ENCODE results near the gene AGPAT3.

AGPAT3 gene

DNA sequence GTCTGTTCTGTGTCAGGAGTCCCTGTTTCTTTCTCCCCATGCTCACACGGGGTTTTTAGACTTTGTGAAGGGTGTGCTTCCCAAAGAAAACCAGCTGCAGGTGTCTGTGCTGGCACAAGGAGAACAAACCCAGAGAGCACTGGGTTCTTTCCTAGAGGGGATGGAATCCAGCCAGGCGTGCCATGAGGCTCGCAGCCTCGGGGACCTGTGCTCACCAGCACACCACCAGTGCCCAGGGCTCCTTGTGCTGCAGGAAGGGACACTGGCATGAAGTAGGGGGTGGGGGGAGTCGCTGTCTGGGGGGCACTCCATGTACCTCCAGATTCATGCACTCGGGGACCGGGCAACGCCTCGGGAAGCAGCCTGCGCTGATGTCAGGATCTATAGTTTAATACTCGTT, 57.9 kb downstream of the AGPAT3 start:
- DNase-seq (ENCODE audit: low spot score) = no peak

DNA sequence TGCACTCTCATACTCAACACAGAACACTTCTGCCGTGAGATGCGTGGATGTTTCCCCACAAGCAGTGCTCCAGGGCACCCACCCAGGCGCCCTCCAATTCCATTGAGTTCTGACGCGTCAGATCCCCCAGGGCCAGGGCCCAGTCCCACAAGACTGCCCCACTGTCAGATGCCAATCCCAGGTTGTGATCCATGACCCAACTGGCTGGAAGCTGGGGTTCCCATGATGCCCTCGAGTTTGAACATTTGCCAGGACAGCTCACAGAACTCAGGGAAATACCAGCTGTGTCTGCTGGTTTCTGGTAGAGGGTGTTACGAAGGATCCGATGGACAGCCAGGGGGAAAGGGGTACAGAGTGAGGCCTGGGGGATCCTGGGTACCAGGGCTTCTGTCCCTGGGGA, 58.4 kb downstream of the AGPAT3 start:
- DNase-seq (ENCODE audit: low spot score) = no peak

DNA sequence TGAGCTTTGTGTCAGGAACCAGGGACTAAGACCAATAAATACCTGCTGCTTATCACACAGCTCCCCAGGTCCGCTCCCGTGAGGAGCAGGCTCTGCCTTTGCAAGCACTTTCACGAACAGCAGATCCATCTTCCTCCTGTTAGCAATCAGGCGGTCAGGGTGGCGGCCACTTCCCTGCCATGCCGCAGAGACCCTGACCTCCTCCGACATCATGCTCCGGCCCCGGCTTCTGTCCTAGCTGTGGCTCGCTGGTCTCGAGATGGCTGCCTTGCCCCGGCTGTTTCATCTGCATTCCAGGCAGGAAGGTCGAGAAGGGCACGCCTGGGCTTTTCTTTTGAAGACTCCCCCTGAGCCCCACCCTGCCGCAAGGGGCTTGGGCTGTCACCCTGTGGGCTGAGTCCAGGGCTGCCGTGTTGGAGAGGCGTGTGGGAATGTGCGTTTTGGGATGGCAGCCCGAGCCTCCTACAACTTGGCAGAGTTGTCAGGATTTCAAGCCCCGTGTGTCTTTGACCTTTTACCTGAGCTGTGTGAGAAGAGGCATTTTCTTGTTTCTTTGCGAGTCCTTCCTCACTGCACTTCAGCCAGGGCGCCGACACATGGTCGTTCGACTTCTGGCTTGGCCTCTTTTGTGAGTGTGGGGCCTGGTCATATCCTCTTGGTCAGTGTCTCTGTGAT, 59.5 kb downstream of the AGPAT3 start:
- DNase-seq (ENCODE audit: low spot score) = no peak

DNA sequence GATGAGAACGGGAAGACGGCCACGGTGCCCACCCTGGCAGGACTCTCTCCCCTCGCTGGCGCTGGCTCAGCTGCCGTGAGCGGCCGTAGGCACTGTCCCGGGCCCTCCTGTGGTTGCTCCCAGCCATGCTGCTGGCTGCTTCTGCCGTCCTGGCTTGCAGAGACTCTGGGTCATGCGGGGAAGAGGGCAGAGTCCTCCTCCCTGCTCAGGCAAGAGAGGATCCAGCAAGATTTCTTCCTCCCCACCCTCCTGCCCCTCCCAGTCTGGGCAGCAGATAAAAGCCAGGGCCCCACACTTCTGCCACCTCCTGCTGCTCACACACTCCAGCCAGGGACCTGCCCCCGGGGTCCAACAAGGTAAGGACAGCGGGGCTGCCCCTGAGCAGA, 60.1 kb downstream of the AGPAT3 start:
- no peak for DNase-seq (ENCODE audit: low spot score)

DNA sequence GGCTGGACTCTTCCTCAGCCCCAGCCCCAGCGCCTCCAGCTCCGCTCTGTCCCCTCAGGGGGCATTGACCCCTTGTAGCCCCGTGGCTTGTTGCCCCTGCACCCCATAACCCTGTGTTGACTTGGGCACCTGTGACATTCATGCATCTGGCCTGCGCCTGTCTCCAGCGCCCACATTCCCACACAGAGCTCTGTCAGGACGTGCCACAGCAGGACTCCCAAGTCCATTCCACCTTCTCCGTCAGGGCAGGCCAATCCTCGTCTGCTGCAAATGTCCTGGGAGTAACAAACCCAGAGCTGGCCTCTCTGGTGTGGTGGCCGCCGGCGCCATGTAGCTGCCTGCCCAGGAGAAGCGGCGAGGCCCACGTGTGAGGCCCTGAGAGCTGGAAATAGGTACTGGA, 60.6 kb downstream of the AGPAT3 start:
- no peak for DNase-seq (ENCODE audit: low spot score)

DNA sequence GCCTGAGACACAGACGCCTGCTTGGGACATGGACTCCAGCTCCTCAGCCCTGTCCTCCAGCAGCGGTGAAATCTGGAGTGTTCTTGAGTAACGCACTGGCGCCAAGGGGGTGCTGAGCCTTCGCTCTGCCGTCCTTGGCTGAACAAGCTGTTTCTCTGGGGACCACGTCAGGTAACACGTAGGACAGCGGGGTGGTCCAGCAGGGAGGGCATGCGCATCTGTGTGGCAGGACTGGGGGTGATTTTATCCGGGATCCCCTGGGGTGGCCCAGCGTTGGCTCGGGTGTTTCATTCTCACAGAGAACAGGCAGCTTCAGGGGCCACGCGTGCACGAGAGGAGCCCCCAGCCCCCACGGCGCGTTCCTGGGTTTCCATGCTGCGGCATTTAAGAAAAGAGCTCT, 61.2 kb downstream of the AGPAT3 start:
- DNase-seq (ENCODE audit: low spot score) = no peak

DNA sequence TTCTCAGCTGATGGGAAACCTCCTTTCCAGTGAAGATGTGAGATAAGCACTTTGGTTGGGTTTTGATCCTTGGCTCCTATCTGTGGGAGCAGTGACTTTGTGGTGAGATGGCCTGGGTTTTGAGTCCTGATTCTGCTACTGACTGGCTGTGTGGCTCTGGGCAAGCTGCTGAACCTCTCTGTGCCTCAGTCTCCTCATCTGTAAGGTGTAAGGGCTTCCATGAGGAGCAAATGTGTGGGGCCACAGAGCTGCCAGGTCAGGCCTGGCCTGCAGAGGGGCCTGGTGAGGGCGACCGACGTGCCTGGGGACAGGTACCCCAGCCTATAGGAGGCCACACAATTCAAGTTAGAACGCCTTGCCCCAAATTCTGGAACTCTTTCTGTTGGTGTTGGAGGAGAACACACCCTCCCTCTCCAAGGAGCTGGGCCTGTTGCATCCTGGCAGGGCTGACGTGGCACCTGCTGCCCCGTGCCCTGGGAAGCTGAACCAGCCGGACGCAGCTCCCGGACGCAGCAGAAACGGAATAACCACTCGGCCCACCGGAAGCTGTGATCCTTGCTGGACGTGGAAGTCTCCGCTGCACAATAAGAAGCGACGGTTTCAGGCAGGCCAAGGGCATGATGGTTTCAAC, 62.7 kb downstream of the AGPAT3 start:
- no peak for DNase-seq (ENCODE audit: low spot score)

DNA sequence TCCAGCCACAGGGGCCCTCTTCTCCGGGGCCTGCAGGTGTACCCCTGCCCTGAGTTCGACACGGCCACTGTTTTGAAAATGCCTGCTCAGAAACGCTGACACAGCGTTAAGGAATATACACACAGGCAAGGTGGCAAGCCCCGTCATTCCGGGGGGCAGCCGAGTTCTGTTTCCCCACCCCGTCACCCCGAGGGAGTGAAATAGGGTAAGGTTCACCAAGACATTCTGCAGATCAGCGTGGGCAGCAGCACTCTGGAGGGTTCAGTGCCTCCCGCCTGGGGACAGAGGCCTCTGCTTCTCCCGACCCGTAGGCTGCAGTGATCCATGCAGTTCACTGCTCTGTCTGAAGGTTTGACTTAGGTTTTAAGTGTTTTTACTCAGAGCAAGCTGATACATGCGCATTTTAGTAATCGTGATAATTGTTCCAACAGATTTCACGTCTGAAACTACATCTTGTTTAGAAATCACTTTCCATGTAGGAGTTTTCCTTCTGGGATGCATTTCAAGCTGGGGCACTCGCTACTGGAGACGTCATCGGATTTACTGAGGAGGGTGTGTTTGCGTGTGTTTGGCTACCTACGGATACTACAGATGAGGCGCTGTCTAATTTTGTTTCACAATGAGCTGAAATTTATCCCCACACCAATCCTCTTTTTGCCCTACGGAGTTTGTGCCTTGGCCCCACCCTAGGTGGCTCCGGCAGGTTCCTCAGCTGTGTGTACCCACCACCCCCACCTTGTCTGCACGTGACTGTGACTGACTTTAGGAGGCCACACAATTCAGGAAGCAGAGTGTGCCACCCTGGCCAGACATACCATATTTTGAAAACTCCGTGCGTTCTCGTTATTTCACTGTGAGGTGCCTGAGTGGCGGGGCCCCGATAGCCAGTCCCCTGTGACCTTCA, 63.5 kb downstream of the AGPAT3 start:
- DNase-seq (ENCODE audit: low spot score) = no peak

- DNase-seq (ENCODE audit: low spot score) = no peak
Observed at GRCh38 chr21:43929217-43929971, 64.4 kb downstream of the AGPAT3 start.

- no peak for DNase-seq (ENCODE audit: low spot score)
Observed at GRCh38 chr21:43930074-43930847, 65.2 kb downstream of the AGPAT3 start.

DNA sequence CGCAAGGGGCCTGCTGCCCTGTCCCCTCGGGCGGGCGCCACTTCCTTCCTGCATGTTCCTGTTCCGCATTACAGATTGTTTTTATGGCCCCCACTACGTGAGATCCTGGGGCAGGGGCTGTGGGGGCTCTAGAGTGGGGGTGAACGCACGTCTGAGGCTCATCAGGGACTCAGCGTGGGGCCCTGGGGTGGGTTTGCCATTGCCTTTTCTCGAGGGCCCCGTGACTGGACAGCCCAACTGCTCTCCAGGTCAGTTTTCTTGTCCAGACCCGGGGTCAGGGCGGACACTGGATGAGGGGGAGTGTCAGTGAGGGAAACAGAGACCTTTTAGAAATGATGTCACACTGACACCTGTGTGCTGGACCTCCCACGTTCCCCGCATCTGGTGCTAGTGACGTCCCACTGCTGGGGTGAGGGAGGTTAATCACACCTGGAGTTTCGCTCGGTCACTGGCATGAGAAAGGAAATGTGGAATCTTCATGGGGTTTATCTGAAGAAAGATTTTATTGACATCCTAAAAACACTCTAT, 65.9 kb downstream of the AGPAT3 start:
- DNase-seq (ENCODE audit: low spot score) = no peak

DNA sequence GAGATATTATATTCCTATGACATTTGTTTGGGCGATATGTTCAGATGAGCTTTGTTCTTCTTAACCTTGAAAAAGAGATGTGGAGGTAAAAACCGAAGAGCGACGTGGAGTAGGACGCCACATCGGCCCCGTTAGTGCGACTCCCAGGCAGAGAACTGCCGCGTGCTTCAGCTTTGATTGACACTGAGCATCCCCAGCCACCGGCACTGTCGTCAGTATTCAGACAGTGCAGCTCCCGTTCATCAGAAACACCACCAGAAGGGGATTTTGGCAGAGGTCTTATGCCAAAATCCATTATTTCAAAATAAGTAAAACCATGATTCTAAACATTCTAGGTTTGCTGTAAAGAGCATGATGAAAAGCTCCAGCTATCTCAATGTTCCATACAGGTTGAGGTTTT, 66.5 kb downstream of the AGPAT3 start:
- DNase-seq (ENCODE audit: low spot score) = no peak

GRCh38 chr21:43932005-43932404, 67.0 kb downstream of the AGPAT3 start:
- no peak for DNase-seq (ENCODE audit: low spot score)

DNA sequence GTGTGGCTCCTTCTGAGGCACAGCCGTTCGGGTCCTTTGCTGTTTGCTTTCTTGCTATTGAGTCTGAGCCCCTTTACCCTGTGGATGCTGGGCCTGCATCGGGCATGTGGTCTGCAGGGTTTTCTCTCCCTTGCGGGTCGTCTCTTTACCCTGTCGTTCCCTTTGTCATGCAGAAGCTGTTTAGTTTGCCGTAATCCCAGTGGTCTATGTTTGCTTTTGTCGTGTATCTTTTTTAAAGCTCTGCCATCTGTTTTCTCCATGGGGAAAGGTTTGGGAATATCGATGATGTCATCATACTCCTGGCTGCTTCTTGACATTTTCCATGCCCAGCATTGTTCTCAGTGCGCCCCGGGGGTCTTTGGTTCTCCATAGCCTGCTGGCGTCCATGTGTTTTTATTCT, 68.2 kb downstream of the AGPAT3 start:
- no peak for DNase-seq (ENCODE audit: low spot score)

- no peak for DNase-seq (ENCODE audit: low spot score)
Observed at GRCh38 chr21:43933680-43934079, 68.7 kb downstream of the AGPAT3 start.

DNA sequence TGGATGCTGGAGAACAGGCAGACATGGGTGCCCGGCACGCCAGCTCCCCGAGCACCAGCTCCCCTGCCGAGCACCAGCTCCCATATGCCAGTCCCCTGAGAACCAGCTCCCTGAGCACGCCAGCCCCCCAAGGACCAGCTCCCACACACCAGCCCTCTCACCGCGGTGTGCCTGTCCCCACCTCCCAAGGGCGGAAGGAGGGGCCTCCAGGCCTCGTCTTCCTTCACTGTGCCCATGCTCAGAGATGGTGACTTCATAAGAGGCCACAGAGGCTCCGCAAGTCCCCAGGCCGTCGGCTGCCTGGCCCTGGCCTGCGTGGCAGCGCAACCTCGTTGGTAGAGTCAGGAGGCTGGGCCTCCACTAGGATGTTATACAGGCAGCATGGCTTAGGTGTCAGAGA, 69.1 kb downstream of the AGPAT3 start:
- no peak for DNase-seq (ENCODE audit: low spot score)

DNA sequence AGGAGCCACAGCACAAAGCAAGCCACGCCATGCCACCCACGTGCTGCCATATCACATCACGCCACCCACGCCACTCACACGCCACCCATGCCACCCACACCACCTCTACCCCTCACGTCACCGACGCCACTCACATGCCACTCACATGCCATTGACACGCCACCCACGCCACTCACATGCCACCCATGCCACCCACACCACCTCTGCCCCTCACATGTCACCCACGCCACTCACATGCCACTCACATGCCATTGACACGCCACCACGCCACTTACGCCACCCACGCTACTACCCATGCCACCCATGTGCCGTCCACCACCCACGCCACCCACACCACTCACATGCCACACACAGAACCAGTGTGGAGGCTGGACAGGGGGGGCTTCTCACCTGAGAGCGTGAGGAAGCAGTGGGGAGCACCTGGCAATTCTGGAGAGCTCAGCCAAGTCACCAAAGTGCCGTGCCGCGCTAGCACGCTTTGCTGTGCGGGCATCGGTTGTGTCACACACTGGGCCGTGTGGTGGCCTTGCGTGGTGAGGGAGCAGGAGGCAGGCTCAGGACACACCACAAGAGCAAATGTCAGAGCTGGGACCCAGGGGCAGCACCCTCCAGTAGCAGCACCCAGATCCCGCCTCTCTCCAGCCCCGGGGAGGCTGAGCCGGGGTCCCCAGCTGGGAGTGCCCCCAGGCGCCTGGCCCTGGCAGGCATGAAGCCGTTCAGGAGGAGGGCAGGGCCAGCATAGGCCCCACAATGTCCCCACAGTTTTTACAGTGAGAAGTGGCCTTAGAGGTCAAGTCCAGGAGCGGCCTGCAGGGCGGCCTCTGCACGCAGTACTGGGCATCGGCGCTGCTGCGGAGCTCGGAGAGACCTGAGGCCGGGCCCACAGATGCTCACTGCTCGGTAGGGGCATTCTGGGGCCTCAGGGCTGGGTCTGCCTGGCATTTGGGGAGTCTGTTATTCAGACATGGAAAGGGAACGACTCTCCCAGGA, 70.0 kb downstream of the AGPAT3 start:
- no peak for DNase-seq (ENCODE audit: low spot score)

DNA sequence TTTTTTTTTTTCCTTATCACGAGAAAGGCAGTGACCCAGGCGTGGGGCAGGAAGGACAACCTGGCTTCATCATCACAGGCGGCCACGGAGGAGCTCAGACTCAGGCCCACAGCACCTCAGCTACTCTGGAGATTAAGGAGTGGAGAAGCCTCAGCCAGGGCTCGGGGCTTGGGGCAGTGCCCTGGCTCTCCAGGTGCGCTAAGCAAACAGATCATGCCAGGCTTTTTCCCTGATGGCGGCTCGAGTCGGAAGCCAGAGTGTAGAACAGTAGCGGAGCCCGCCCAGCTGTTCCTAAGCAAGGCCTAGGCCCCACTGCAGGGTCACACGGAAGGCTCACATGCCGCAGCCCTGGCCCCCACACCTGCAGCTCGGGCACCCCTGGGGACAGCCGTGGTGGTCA, 70.7 kb downstream of the AGPAT3 start:
- DNase-seq (ENCODE audit: low spot score) = no peak

DNA sequence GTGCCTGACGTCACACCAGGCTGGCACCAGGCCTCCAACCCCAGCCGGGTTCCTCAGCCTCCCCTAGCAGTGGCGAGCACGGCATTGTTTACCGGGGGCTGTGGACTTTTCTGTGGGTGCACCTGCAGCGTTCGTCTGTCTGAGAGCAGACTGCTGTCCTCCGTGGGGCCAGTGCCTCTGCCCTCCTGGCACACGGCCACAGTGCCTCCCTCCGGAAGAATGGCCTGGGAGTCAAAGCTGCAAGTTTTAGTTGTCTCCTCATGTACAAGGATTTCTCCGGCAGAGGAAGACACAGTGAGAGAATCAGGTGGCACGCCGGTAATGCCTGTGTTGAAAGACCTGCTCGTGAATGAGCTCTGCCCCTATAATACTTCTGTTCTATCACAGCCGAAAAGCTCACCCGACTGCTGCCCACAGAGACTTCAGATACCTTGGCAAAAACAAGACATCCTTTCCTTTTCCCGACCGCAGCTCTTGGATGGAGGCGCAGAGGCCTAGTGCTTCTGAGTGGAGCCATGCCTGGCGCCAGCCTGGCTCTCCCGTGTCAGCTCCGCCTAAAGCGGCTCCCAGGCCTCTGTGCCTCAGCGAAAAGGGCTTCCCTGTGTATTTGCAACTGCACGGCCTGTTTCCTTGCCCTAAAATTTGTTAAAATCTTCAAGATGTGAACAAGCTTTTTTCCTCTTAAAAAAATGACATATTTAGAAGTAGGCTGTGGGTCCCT, 71.4 kb downstream of the AGPAT3 start:
- no peak for DNase-seq (ENCODE audit: low spot score)
